ENCODE data around the gene UVRAG.
"Not testable (repeated sequence)": the region's sequence is repeated elsewhere in the genome, so short reads cannot be mapped to it uniquely, and the experiment has no call there.

The UVRAG gene

GRCh38 chr11:75850787-75851186, 35.8 kb downstream of the UVRAG start:
- DNase-seq = no peak

- DNase-seq = no peak
These were observed 36.2 kb downstream of the UVRAG start for GRCh38 chr11:75851203-75851602.

- no peak for DNase-seq
These were observed 37.5 kb downstream of the UVRAG start for GRCh38 chr11:75852406-75853017.

- DNase-seq = not testable (repeated sequence)
These were observed 38.6 kb downstream of the UVRAG start for GRCh38 chr11:75853563-75853962.

GRCh38 chr11:75853971-75854370, 39.0 kb downstream of the UVRAG start:
- no peak for DNase-seq

- DNase-seq = no peak
These were observed 40.2 kb downstream of the UVRAG start for GRCh38 chr11:75855206-75855605.

GRCh38 chr11:75856912-75857311, 41.9 kb downstream of the UVRAG start:
- DNase-seq = no peak

GRCh38 chr11:75858042-75858441, 43.0 kb downstream of the UVRAG start:
- DNase-seq = no peak

- DNase-seq = no peak
These were observed 43.6 kb downstream of the UVRAG start for GRCh38 chr11:75858613-75859012.

- no peak for DNase-seq
These were observed 44.6 kb downstream of the UVRAG start for GRCh38 chr11:75859614-75860013.

GRCh38 chr11:75862437-75862836, 47.4 kb downstream of the UVRAG start:
- DNase-seq = no peak

- DNase-seq = peak; percentile 35
These were observed 52.9 kb downstream of the UVRAG start for GRCh38 chr11:75867778-75868374.

GRCh38 chr11:75868990-75869389, 54.0 kb downstream of the UVRAG start:
- no peak for DNase-seq

GRCh38 chr11:75869661-75870455, 54.8 kb downstream of the UVRAG start:
- DNase-seq = no peak

- no peak for DNase-seq
These were observed 57.9 kb downstream of the UVRAG start for GRCh38 chr11:75872887-75873416.

GRCh38 chr11:75873417-75874221, 58.6 kb downstream of the UVRAG start:
- no peak for DNase-seq

- no peak for DNase-seq
These were observed 59.8 kb downstream of the UVRAG start for GRCh38 chr11:75874684-75875341.

- DNase-seq = not testable (repeated sequence)
These were observed 62.3 kb downstream of the UVRAG start for GRCh38 chr11:75877327-75877726.

GRCh38 chr11:75877931-75878330, 62.9 kb downstream of the UVRAG start:
- not testable (repeated sequence) for DNase-seq

GRCh38 chr11:75878933-75879332, 63.9 kb downstream of the UVRAG start:
- no peak for DNase-seq

- DNase-seq = no peak
These were observed 64.7 kb downstream of the UVRAG start for GRCh38 chr11:75879737-75880136.

- DNase-seq = not testable (repeated sequence)
These were observed 65.3 kb downstream of the UVRAG start for GRCh38 chr11:75880343-75880742.
